Stimulated activated CD4-positive, alpha-beta T cell treated with anti-CD3 and anti-CD28 coated beads, Interleukin-4, amount 100 ng/mL, for 4 hours (primary cell): ENCODE results near the gene ADGRF1.
"Not testable (repeated sequence)": the region's sequence is repeated elsewhere in the genome, so short reads cannot be mapped to it uniquely, and the experiment has no call there.

Experiments used
- DNase-seq, 2 experiments: peaks; one replicate each; pipeline ENCODE4 v3.0.0-alpha.2; 2020

ADGRF1 gene

DNA sequence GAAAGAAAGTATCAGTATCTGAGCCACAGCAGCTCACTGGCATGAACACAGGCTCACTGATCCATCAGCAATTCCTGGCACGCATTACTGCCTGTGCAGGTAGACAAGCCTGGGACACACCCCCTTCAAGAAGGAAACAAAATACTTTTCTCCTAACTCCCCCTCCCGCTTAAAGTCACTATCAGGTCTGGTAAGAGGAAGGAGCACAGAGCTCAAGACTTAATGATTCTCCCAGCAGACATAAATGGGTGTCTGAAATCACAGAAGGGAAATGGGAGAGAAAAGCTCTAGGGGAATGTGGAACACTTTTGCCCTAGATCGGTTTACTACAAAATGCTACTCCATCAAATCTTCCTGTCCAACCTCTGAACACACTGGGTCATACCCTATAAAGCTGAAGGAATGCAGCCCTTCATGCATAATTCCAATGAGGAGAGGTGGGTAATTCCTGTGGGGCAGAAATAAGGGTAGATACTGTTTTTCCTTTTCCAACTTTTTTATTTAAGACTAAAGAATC lies at the start of gene ADGRF1:
Gene ADGRF1, minus strand, starts transcription at position 58 of the 517 bp plus-strand sequence. CDS start 13,271 bp downstream, outside the sequence.
- DNase-seq, result no peak

DNA sequence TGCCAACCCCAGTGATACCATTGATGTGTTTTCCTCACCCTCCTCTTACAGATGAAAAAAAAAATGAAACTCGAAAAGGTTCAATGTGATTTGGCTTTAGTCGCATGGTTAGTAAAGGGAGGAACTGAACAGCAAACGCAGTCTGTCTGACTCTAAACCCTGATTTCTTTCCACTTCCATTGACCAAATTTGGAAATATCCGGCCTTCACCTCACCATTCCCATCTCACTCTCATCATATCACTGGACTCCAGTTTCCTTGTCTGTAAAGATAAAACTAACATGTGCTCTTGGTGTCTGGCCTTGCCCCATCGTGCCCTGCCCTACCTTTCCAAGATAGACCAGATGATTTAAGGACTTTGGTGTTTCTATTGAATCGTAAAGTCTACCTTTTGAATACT lies 48.7 kb upstream of the ADGRF1 start:
- no peak for DNase-seq

DNA sequence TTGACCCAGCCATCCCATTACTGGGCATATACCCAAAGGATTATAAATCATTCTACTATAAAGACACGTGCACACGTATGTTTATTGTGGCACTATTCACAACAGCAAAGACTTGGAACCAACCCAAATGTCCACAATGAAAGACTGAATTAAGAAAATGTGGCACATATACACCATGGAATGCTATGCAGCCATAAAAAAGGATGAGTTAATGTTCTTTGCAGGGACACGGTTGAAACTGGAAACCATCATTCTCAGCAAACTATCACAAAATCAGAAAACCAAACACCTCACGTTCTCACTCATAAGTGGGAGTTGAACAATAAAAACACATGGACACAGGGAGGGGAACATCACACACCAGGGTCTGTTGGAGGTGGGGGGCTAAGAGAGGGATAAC lies 47.3 kb upstream of the ADGRF1 start:
- DNase-seq, result not testable (repeated sequence)

DNA sequence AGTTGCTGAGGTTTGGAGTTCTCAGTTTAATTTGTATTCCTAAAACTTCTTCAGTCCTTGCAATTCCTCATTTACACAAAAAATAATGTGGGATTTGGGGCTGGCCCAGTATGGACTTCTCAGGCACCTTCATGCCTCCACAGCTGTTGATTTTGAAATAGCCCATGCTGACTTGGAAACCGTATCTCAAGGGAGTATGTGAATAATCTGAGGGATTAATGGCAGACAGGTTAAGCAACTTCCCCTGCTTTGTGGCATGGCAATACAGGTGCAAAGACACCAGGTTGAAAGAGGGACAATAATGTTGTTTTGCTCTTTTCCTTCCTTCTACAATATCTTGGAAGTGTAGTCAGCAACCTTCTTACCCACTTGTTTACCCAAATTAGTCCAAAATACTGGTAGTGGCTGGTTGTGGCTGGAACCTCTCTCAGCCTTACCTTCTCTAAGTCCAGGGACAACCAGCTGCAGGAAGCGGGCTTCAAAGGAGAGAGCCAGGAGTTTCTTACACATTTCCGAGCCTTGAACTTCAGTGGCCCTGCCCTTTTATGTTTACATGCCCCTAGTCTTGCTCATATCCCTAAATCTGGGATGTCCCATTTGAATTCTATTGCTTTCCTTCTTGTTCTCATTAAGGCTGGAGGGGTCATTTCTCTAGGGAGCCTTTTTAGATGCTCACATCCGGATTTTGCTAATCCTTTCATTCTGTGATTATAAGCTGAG lies 44.1 kb upstream of the ADGRF1 start:
- DNase-seq, result no peak

- no peak for DNase-seq
These were observed 42.5 kb upstream of the ADGRF1 start for GRCh38 chr6:47084610-47085009.

DNA sequence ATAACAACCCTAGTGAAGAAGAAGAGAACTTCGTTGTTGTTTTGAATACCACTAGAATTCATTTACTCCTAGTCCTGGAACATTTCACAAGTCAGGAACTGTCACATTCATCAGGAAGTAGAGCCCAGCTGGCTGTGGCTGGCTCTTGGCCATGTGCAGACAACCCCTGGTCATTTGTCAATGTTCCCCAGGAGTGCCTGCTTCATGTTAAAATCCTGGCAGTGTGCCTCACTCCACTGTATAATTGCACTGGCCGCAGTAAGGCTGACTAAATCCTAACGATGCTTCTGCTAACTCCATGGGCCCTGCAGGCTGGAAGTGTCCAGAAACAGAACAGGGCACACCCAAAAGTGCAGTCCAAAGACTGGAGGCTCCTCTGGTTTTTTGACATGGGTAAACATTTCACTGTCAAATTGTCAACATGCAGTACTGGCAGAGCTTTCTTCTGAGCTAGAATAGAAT lies 41.5 kb upstream of the ADGRF1 start:
- no peak for DNase-seq

GRCh38 chr6:47080083-47080596 lies 38.0 kb upstream of the ADGRF1 start:
- no peak for DNase-seq

DNA sequence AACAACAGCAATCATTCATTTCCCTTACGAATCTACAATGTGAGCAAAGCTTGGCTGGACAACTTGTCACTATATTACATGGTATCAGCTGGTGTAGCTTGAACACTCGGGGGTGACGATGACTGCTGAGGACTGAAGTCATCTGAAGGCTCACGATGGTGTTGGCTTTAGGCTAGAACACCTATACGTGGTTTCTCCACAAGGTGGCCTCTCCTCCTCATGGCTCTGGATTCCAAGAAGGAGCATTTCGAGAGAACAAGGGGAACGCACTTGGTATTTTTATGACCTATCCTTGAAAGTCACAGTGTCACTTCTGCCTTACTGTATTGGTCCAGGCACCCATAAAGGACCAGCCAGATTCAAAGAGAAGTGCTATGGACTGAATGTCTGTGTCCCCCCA lies 37.5 kb upstream of the ADGRF1 start:
- no peak for DNase-seq

DNA sequence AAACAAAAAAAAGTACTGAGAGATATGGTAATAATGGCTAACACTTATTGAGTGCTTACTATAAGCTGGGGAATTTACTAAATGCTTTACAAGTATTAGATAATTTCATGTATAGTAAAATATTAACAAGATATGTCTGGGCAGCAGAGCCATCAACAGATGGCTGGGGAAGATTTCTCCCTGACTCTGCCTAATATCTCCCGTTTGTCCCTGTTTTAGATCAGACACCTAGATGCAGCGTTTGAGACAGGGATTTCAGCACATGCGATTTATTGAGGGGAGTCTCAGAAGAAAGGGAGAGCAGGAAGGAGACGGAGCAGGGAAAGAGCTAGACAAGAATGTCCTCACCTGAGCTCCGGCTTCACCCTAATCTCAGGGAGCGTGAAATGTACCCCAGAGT lies 36.9 kb upstream of the ADGRF1 start:
- DNase-seq, result no peak

DNA sequence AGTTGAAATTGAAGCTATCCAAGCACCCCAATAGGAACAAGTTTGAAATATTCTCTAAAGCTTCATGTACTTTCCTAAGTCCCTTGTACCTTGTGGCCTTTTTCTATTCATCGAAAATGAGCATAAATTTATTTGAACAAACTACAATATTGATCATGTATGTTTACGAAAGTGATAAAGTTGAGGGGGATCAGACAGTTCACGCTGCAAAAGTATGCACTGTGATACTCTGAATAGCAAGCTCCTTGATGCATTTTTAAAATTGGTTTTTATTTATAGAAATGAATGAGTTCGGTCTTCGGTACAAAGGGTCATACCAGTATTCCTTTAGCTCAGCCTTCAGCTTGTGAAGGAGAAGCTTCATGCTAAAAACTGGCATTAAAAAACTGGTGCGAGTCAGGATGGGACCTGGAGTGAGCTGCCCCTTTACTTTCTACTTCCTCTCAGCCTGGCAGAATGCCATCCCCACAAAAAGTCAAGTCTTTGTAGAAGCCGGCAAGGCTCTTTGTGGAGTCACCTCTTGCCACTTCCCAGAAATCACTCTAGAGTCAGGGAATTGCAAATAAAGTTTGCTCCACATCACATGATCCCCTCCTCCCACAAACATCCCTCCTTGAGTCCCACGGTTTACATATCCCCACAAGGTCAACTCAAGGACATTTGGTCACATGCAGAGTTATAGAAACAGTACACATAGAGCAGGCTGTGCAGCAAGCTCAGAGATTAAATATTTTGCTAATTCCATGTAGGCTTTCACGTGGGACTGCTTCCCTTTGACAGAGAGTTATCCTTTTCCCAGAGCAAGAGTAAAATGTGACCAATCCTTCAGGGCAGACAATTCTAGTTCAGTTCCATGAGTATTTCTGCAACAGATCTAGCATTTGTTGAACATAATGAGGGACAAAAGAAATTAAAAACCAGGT lies 34.6 kb upstream of the ADGRF1 start:
- no peak for DNase-seq

DNA sequence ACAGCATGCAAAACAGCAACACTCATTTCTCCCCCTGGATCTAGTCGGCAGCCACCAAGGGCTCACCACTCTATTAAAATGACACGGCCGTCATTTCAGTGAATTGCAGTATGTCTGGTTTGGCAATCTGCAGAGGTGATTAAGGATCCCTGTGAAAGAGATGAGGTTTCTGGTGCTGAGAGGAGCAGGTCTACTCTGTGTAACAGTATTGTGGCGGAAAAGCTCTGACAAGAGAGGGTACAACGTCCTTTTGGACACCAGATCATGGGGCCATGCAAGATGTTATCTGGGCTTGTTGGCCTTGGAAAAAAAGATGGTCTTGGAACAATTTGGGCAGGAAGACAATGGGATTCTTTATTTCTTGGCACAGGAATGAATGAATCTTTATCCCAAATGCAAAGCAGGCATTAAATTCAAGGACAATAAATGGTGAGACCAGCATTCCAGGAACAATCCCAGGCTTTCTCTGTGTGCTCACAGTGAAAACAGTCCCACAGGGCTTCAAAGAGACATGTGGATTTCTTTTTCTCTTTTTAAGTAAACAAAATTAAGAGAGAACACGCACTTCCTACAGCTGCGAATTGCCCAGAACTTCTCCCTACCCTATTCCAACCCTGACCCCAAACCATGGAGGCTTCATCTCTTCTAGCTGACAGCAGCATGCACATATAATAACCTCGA lies 33.7 kb upstream of the ADGRF1 start:
- no peak for DNase-seq

- no peak for DNase-seq
These were observed 33.0 kb upstream of the ADGRF1 start for GRCh38 chr6:47075168-47075567.

DNA sequence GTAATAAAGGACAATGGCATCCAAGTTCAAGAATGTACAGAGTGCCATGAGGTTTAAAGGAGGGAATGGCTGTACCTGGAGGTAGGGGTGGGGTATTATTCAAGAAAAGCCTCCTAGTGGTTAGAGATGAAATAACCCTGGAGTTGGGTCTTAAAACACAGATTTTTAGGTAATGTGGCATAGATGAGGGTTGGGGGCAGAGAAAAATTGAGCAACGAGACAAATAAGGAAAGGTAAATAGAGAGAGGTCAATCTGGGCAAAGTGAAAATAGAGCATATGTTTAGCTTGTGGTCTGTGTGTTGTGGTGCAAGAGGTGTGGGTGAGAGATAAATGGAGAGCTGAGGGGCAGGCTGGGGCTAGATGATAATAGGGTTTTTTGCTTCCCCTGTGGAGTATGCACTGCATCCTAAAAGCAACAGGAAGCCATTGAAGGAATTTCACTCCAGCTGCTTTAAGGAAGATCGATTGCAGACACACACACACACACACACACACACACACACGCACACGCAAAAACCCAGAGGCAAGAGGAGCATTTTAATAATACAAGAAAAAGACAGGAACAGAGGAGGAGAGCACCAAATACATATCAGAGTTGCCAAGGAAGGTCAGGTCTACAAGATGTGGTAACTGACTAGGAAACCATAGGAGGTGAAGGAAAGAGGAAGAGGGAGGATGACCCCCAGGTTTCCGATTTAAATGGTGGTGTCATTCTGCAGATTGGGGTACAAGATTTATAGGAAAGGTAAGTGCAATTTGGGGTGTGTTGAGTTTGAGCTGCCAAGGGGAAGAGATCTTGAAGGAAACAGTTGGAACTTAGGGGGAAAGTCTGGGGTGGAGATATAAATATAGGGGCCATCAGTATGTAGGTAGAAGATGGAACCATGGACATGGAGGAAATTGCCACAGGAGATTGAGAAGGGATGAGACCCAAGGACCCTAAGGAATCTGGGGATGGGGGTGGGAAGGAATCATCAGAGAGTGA lies 31.3 kb upstream of the ADGRF1 start:
- no peak for DNase-seq

DNA sequence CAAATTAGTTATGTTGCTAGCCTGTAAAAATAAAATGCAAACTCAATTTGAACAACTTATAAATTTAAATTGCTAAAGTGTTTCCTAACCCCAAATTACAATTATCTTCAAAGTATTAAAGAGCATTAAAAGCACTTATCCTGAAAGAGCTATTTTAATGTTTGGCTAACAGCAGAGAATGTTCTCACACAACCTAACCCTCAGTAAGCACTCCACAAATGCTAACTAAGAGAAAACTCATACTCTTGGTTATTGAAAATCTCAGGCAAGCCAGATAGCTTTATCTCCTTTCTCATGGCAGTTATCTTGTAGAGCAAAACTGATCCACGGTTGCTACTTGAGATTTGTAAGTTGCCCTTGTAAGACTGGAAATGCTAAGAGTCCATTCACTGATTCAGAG lies 30.5 kb upstream of the ADGRF1 start:
- DNase-seq, result no peak

DNA sequence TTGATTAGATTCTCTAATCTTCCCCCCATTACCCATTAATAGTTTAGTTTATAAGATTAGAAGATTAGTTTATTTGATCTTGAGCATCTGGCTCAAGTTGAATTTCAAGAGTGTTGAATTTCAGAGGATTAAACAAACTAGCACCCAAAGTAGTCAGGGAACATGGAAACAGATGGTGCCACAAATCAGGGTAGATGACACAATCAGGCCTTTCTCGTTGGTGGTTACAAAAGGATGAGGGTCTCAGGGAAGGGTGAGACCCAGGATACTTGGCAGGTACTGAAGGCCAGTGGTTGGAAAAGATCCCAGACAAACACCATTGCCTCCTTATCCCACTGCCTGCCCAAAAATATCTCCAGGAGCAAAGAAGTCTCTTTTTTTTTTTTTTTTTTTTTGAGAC lies 29.5 kb upstream of the ADGRF1 start:
- no peak for DNase-seq

GRCh38 chr6:47070461-47070860 lies 28.3 kb upstream of the ADGRF1 start:
- no peak for DNase-seq

DNA sequence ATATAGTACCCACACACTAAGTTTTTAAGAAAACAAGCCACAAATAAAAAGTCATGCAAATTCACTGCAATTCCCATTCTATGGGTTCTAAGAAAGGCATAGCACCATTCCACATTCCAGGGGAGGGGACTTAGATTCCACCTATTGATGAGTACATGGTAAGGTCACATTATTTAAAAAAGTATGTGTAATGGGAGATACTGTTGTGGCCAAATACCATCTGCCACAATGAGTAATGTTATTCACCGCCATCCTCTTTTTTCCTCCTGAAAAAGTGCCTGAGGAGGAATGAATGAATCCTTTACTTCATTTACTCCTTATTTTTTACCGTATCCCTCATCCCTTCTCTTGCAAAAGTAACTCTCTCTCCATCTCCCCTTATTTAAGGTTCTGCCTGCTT lies 27.0 kb upstream of the ADGRF1 start:
- no peak for DNase-seq

DNA sequence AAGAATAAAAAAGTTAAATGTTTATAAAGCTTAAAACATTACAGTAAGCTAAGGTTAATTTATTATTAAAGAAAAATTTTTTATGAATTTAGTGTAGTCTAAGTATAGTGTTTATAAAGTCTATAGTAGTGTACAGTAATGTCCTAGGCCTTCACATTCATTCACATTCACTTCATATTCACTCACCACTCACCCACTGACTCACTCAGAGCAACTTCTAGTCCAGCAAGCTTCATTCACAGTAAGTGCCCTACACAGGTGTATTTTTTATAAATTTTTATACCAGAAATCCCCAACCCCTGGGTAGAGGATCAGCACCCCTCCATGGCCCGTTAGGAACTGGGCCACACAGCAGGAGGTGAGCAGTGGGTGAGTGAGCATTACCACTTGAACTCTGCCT lies 24.3 kb upstream of the ADGRF1 start:
- DNase-seq, result no peak

DNA sequence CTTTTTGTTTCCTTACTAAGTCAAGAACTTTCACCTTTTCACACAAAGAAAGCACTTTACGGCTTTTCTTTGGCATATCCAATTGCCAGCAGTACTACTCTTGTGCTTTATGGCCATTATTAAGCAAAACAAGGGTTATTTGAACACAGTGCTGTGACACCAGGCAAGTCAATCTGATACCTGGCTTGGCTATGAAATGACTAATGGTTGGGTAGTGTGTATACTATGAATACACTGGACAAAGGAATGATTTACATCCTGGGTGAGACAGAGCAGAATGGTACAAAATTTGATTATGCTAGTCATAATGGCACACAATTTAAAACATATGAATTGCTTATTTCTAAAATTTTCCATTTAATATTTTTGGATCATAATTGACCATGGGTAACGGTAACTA lies 22.1 kb upstream of the ADGRF1 start:
- no peak for DNase-seq

DNA sequence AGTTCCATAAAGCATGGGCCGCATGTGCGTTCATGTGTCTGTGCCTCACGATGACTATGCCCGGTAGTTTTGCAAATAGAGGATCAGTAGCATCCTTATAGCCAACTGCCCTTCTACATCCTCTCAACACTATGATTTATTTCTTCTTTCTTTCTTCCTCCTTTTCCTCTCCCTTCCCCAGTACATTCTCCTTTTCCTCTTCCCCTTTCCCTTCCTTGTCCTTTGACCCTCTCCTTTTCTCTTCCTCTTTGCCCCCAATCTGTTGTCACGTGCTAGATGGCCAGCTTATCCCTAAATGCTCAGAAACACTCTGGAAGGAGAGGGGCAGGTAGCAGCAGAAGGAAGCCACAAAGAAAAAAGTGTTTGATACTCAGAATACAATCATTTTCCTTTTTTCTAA lies 20.2 kb upstream of the ADGRF1 start:
- no peak for DNase-seq
